Measurements from ENCODE around the gene CDC6.

Gene CDC6

GRCh38 chr17:40352237-40352778, 64.6 kb downstream of the CDC6 start:
- DNase-seq (ENCODE audit: low spot score), result no peak

GRCh38 chr17:40352779-40353394, 65.2 kb downstream of the CDC6 start:
- no peak for DNase-seq (ENCODE audit: low spot score)

Data from CD4-positive, alpha-beta T cell treated with Interleukin-6 at 100 ng/mL for 8 hours (primary cell).